ENCODE data around the gene CACNA1G. TPM values are rescaled to one million over a fixed set of nuclear protein-coding genes. Genes with fewer than 3 reads are reported as not detected.

Gene CACNA1G
- total RNA-seq, 1 donor from 2014 or later: 0.26 TPM

DNA sequence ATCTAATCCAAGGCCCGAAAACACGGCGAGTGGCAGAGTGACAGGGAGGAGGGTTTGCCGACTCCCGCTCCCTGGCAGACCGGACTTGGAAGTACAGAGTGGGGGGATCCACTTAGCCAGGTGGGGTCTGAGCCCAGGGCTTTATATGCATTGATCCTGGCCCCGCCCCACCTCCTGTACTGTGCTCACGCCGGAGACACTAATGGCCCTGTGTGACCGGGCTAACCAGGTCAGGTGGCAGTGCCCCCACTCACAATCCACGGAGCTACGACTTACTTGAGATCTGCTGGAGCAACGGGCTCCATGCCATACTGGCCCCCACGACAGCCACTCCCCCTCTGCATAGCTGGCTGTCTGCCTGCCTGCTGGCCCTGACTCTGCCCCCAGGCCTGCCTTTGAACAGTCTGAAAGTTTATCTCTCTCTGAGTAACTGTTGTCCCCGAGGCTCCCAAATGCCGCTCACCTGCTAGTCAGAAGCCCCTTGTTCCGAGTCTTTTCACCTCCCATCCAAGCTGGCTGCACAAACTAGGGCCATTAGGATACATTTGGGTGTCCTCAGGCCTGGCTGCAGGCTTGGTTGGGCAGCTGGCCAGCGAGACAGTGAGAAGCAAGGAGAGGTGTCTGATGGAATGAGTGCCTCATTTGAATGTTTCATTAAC lies 28.0 kb downstream of the CACNA1G start:
- DNase-seq (ENCODE audit: low spot score): no peak

DNA sequence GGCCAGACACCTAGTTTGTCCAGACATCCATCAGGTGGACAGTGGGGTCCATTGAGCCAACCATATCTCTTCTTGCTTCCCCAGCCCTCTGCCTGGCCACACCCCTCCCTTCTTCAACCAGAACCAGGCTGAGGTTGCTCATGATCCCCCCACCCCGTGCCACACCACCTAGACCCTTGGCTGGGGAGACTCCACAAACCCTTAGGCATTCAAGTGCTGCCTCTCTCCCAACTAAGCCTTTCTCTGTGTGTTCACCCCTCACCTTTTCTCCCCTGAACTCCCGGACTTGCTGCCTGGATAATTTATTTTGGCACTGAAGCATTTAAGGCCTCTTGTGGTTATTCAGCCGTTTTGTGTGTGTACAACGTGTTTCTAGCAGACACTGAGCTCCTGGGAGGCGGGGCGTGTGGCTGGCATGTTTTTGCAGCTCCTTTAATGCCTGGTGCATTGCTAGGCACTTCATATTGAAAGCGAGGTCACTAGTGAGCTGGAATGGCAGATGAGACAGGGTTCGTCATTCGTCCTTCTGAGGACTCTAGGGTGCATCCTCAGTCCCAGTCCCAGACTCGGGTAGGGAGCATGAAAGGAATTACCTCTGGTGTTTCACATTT lies 28.7 kb downstream of the CACNA1G start:
- no peak for DNase-seq (ENCODE audit: low spot score)

DNA sequence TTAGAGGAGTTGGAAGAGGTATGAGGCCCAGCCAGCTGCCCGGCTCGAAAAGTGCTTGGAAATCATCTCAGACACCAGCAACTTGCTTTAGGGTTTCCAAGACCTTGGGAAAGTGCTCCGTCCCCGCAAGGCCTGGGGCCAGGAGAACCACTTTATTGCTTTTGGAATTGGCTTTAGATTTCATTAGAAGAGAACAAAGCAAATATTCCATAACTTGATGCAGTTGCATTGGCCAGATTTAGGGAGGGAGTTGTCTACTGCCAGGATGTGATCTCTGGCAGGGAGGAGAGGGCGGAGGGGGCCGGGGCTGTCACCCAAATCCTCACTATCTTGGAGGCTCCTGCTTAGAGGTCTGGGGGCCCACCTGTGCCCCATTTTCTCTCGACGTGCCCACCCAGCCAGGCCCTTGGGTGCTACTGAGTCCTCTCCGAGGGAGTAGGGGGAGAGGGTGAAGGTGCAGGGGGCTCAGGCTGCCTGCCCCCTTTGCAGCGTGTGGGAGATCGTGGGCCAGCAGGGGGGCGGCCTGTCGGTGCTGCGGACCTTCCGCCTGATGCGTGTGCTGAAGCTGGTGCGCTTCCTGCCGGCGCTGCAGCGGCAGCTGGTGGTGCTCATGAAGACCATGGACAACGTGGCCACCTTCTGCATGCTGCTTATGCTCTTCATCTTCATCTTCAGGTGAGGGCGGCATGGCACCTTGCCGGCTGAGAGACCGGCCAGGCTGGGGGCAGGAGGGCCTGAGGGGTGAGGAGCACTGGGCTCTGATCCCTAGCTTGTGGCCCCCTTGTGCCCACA lies 30.6 kb downstream of the CACNA1G start:
- no peak for DNase-seq (ENCODE audit: low spot score)

DNA sequence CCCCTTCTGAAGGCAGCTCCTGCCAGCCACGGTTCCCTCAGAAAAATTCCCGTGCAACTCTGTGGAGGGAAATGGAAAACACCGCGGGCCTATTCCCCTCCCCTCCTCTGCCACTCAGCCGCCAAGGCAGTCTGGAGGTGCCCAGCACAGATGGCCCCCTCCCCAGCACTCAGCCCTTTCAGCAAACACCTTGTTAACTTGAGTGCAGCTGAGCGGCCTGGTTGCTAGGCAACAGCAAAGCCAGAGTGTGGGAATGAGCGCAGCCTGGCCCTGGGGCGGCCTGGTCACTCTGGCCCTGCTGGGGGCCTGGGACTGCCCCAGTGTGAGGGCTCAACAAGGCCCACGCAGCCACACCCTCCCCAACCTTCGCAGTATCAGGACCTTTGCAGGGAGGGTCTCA lies 32.8 kb downstream of the CACNA1G start:
- no peak for DNase-seq (ENCODE audit: low spot score)

DNA sequence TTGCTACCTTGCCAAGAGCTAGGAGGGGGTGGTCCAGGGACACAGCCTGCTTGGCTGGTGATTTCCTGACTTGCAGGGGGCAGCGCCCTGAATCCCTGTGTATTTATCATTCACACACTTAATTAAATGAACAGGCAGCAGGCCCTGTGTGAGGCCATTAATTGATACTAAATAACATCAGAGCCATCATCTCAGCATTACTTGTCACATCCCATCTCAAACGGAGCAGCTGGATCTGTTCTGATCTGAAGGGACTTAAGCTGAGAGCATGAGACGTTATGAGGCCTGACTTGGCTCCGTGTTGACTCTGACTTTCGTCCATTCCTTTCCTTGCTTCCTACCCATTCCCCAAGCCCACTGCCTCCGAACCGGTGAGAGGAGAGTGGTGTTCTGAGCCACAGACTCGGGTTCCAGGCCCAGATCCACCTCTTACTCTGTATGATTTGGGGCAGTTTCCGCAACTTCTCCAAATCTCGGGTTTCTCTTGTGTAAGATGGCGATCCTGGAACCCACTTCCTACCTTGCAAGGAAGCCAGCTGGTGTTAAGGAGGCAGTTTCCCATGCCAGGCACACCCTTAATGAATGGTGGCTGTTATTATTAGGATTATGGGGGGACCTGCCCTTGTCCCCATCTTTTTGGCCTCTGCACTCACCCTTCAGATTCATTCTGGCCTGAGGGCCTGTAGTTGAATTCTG lies 33.8 kb downstream of the CACNA1G start:
- no peak for DNase-seq (ENCODE audit: low spot score)

DNA sequence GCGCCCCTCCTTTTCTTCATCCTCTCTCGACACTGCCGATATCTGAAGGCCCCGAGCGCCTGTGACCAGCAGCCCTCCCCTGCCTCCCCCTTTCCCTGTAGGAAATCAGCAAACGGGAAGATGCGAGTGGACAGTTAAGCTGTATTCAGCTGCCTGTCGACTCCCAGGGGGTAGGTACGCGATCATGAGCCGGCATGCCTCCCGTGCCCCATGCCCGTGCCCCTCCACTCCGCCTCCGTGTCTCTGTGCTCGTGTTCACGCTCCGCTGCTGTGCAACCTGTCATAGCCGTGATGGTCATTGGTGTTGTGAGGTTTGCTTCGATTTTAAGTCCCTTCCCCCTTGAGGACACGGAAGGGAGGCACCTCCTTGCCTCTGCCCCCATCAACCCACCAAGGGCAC lies 34.4 kb downstream of the CACNA1G start:
- DNase-seq (ENCODE audit: low spot score): no peak

DNA sequence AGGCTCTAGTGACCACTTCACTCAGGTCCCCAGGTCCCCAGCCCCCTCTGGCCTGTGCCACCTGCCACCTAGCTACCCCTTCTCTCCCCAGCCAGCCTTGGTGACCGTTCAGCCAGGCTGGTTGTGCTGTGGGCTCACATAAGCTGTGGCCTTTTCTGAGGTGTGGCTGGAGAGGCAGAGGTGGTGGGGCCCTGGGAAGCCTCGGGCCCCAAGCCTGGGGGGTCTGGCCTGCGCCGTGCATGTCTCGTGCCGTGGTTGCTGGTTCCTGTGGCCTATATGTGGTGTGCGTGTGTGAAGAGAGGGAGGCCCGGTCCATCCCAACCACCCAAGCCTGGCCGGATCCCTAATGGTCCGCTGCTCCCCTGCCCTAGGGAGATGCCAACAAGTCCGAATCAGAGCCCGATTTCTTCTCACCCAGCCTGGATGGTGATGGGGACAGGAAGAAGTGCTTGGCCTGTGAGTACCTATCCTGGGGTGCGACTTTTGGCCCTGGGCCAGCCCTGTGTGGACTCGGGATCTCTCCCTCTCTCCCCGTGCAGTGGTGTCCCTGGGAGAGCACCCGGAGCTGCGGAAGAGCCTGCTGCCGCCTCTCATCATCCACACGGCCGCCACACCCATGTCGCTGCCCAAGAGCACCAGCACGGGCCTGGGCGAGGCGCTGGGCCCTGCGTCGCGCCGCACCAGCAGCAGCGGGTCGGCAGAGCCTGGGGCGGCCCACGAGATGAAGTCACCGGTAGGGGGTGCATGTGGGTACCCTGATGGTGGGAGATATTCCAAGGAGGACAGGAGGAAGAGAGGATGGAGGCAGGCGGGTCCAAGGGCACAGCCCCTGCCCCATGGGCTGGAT lies 35.9 kb downstream of the CACNA1G start:
- DNase-seq (ENCODE audit: low spot score): no peak

DNA sequence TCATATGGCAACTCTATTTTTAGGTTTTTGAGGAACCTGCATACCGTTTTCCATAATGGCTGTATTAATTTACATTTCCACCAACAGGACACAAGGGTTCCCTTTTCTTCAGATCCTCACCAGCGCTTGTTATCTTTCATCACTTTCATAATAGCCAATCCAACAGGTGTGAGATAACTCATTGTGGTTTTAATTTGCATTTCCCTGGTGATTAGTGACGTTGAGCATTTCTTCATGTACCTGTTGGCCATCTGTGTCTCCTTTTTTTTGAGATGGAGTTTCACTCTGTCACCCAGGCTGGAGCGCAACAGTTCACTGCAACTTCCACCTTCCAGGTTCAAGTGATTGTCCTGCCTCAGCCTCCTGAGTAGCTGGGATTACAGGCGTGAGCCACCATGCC lies 38.0 kb downstream of the CACNA1G start:
- no peak for DNase-seq (ENCODE audit: low spot score)

DNA sequence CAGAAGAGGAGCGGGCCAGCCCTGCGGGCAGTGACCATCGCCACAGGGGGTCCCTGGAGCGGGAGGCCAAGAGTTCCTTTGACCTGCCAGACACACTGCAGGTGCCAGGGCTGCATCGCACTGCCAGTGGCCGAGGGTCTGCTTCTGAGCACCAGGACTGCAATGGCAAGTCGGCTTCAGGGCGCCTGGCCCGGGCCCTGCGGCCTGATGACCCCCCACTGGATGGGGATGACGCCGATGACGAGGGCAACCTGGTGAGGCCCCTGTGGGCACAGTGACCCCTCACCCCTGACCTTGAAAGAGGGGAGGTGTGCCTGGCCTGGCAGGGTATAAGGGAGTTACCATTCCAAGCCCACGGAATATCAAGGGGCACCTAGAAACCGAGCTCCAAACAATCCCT lies 39.1 kb downstream of the CACNA1G start:
- no peak for DNase-seq (ENCODE audit: low spot score)

DNA sequence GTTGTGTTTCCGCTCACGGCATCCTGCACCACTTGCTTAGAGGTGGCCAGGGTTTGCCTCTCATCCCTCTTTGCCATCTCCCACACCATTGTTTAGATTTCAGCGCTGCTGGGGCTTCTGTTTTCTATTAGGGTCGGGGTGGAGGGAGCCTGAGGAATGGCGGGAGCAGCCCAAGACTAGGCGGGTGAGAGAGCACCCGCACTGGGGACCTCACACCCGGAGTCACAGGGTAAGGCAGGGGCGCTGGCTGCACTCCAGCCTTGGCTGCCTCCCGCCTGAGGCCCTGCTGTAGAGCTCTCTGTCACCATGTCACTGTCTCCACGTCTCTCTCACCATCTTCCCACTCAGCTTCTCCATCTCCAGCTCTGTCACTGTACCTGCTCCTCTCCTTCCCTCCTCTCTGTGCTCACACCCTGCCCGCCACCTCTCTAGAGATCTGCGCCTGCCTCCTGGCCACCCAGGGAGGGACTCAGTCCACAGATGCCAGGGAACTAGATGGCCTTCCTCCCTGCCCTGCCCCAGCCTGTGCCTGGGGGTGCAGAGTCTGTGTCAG lies 41.4 kb downstream of the CACNA1G start:
- no peak for DNase-seq (ENCODE audit: low spot score)

DNA sequence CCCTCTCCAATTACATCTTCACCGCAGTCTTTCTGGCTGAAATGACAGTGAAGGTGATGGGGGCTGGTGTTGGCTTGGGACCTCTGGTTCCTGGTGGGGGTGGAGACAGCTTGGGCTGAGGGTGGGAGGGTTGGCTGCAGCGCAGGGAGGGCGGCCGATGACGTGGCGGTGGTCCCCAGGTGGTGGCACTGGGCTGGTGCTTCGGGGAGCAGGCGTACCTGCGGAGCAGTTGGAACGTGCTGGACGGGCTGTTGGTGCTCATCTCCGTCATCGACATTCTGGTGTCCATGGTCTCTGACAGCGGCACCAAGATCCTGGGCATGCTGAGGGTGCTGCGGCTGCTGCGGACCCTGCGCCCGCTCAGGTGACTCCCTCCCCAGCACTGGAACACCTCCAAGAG lies 42.3 kb downstream of the CACNA1G start:
- no peak for DNase-seq (ENCODE audit: low spot score)

DNA sequence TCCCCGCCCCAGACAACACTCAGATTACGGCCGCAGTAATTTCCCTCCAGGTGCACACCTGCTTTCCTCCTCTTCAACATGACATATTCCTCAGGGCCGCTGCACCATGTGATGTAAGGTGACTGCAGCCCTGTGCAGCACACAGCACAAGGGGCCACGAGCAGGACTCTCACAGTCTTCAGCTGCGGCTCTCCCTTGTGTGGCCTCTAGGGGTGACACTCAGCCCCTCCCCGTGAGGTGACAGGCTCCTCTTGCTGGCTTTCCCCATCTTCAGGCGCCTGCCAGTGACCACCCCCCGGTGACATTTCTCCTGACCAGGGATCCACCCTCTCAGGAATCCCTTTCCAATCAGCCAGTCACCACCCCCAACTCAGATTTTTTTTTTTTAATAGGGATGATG lies 42.8 kb downstream of the CACNA1G start:
- no peak for DNase-seq (ENCODE audit: low spot score)

DNA sequence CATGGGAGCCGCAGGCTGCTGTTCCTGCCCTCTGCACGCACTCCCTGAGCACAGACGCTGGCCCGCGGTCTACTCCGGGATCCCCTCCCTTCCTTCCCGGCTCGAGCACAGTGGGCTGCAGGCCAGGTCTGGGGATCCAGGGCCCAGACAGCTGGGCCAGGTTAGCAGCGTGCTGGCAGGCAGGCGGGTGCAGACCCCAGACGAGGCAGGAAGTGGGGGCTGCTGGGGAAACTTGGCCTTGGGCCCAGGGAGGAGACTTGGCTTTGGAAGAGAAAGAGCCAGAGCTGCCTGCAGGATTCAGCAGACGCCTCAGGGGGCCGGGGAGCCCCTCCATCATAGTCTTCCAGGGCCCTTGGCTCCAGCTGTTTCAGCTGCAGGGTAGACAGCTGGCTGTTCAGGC lies 44.0 kb downstream of the CACNA1G start:
- peak; percentile 22 for DNase-seq (ENCODE audit: low spot score)

DNA sequence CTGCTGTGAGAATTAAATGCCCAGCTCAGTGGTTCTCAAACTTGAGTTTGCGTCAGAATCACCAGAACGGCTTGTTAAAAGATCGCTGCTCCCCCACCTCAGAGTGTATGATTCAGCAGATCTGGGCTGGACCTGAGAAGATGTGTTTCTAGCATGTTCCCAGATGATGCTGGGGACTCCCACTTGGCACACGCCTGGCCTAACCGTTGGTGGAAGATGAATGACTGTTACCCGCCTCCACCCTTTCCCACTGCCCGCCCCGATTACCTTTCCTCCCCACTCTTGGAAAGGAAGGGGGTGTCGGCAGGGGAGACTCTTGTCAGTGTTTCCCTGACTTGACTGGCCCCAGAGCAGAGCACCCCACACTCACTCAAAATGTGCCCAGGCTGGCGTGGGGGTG lies 44.9 kb downstream of the CACNA1G start:
- no peak for DNase-seq (ENCODE audit: low spot score)

DNA sequence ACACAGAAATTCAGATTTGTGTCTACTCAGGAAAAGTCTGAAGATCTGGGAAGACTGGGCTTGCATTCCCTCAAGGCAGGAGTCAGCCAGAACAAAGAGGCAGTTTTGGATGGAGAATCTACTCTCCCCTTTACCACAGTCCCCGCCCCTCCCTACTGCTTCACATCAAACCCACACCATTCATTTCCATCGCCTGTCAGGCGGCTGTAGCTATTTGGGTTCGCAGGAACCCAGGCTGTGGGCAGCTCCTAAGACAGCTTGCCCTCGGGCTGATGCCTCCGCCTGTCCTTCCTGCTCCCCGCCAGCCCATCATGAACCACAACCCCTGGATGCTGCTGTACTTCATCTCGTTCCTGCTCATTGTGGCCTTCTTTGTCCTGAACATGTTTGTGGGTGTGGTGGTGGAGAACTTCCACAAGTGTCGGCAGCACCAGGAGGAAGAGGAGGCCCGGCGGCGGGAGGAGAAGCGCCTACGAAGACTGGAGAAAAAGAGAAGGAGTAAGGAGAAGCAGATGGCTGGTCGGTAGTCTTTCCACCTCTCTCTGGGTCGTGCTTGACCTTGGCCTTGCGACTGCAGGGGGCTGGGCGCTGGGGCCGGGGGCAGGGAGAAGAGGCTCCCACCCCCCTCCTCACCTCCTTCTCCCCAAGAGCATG lies 47.1 kb downstream of the CACNA1G start:
- no peak for DNase-seq (ENCODE audit: low spot score)

DNA sequence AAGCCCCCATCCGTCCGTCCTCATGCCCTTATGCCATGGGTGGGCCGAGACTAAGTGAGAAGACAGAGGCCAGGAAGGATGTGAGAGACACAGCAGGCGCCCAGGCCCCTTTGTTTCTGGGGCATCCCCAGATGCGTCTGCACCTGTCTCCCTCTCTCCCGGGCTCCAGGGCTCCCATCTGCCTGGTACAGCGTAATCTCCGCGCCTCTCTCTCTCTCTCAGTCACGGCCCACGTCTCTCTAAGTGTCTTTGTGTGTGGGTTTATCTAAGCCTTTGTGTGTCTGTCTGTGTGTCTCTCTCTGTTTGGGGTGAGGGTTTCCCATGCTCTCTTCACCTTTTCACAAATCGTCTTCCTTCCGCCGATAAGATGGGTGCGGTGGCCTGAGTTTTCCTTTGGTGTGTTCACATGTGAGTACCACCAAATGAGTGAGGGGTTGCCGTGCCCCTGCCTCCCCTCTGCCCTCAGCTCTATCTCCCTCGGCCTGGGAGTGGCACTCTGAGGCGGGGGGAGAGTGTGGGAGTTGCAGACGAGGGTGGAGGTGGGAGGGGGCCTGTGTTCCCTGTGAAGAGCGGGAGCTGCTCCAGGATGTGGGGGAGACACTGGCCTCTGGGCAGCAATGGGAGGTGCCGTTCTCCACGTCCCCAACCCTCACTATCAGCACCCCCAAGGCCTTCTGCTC lies 48.3 kb downstream of the CACNA1G start:
- no peak for DNase-seq (ENCODE audit: low spot score)

DNA sequence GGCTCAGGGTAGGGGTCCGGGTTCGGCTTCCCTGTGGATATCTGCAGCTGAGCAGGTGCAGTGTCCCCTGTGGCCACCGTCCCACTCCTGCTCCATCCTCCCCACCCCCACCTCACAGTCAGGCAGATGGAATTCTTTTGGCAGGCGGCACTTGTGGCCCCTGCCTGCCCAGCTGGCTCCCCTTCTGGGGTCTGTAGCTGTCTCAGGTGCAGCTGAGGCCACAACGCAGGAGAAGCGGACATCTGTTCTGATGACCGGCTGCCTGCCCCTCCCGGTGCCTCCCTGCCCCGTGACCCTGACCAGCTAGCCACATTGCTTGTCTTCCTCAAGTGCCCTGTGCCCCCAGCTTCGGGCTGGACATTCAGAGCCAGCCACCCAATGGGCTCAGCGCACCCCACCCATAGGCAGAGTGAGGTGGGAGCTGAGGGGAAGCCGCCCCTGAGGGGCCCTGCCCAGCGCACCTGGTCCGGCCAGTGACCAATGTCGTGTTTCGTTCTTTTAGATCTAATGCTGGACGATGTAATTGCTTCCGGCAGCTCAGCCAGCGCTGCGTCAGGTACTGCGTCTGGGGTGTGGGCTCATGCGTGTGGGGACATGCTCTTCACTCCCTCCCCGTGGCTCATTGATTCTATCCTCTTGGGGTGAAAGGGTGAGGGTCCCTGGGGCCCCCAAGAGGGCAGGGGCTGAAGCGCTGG lies 49.0 kb downstream of the CACNA1G start:
- no peak for DNase-seq (ENCODE audit: low spot score)

DNA sequence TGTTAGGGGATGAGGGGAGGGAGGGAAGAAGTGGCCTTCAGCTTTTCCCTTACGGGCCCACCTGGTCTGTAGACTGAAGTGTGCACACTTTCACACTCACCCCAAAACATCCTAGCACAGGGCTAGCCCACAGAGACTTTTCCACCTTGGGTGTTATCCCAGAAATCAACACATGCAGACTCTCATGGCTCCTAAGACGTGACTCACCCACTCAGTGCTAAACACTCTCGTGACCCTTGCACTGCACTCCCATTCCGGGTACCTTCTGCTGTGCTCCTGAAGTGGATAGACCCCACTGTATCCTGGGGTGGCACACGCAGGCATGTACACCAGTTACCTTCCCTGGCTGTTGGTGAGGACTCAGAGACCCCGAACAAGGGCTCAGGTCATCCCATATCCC lies 51.1 kb downstream of the CACNA1G start:
- no peak for DNase-seq (ENCODE audit: low spot score)

DNA sequence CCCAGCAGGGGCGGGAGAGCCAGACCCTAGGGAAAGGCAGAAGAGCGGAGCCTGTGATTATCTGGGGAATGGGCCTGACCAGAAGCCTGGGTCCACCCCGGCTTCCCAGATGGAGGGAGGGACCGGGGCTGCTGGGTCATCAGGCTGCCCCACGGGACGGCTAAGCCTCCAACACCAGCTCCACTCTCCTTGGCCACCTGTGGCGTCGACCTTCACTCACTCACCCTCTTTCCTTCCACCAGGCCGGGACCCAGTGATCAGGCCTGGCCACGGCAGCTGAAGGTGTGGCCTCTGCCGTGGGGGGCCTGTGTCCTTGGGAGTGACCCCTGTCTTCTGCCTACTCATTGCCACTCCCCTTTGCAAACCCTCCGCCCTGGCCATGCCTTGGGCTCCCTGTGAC lies 51.8 kb downstream of the CACNA1G start:
- DNase-seq (ENCODE audit: low spot score): no peak
